OCI-M2 (cell line): ENCODE data around the gene DDX39B.

ENCODE experiments used
- DNase-seq: peaks from one replicate; lab custom pipeline; 2025; ENCODE audit not compliant: unreplicated experiment; lab: John Stamatoyannopoulos, UW

DDX39B gene

GRCh38 chr6:31575952-31576685 lies 34.3 kb upstream of the DDX39B start:
- DNase-seq: no peak

- no peak for DNase-seq
Measured at GRCh38 chr6:31575335-31575901, 33.6 kb upstream of the DDX39B start, which contains the start of gene TNF. TSS of gene TNF (plus strand) at chr6:31575565. CDS start at chr6:31575742, 177 bp downstream.

GRCh38 chr6:31574106-31575061 lies 32.6 kb upstream of the DDX39B start:
- DNase-seq: no peak

- no peak for DNase-seq
Measured at GRCh38 chr6:31573239-31574105, 31.7 kb upstream of the DDX39B start.

GRCh38 chr6:31572041-31572911 lies 30.5 kb upstream of the DDX39B start, which contains the start of gene LTA:
TSS of gene LTA (plus strand) at chr6:31572289. CDS start at chr6:31572743, 454 bp downstream.
- DNase-seq: no peak

GRCh38 chr6:31569861-31570536 lies 28.2 kb upstream of the DDX39B start:
- DNase-seq: no peak

GRCh38 chr6:31568537-31568961 lies 26.7 kb upstream of the DDX39B start:
- no peak for DNase-seq

- DNase-seq: no peak
Measured at GRCh38 chr6:31567531-31568370, 25.9 kb upstream of the DDX39B start.

- DNase-seq: no peak
Measured at GRCh38 chr6:31560697-31561058, 18.9 kb upstream of the DDX39B start.

- peak; percentile 57 for DNase-seq
Measured at GRCh38 chr6:31559958-31560696, 18.3 kb upstream of the DDX39B start.

GRCh38 chr6:31559606-31559957 lies 17.8 kb upstream of the DDX39B start:
- DNase-seq: no peak

GRCh38 chr6:31558631-31559500 lies 17.1 kb upstream of the DDX39B start:
- no peak for DNase-seq

- no peak for DNase-seq
Measured at GRCh38 chr6:31558318-31558625, 16.5 kb upstream of the DDX39B start.

- DNase-seq: no peak
Measured at GRCh38 chr6:31557443-31558317, 15.9 kb upstream of the DDX39B start.

- DNase-seq: no peak
Measured at GRCh38 chr6:31556307-31556706, 14.5 kb upstream of the DDX39B start.

- peak; percentile 65 for DNase-seq
Measured at GRCh38 chr6:31551371-31551770, 9.6 kb upstream of the DDX39B start.
